Measurements from ENCODE around the gene SLC22A2.

Gene SLC22A2

GRCh38 chr6:160265869-160266476, 7.4 kb upstream of the SLC22A2 start:
- no peak for DNase-seq
- H3K9me3 ChIP-seq (ENCODE audit: insufficient read depth, low read length, severe bottlenecking) = no peaks in the 10 kb centered on the region
- no peak overlapping the region for H2AFZ ChIP-seq (ENCODE audit: low read depth, low read length)
- no peaks in the 10 kb centered on the region for H3K79me2 ChIP-seq (ENCODE audit: insufficient read depth, low read length)
- H3K4me2 ChIP-seq (ENCODE audit: insufficient read depth, low read length) = no peak overlapping the region
- H3K27ac ChIP-seq (ENCODE audit: low read length) = no peak overlapping the region
- H3K4me1 ChIP-seq (ENCODE audit: insufficient read depth, low read length) = no peaks in the 10 kb centered on the region
- peaks cover 4% of the 10 kb centered on the region for H3K27me3 ChIP-seq (ENCODE audit: insufficient read depth, low read length, poor library complexity)
- no peak; the same call in 2 of the 3 replicates for ATAC-seq (ENCODE audit: insufficient read depth, low read depth)
- H4K20me1 ChIP-seq (ENCODE audit: insufficient read depth, low read length) = no peaks in the 10 kb centered on the region
- H3K9ac ChIP-seq (ENCODE audit: low read depth, low read length) = no peak overlapping the region
- TF ChIP-seq EZH2 (IDR thresholded peaks at IDR 0.05; ENCODE audit: borderline replicate concordance, low read depth, low read length, severe bottlenecking) = no peak
- no peak for TF ChIP-seq CTCF (IDR thresholded peaks at IDR 0.05; ENCODE audit: borderline replicate concordance, extremely low read depth, low read length, poor library complexity, severe bottlenecking)
- no peaks in the 10 kb centered on the region for H3K36me3 ChIP-seq (ENCODE audit: insufficient read depth, low read length)
- H3K4me3 ChIP-seq (ENCODE audit: low read depth in 1 of 2, low read length in 2 of 2) = no peak overlapping the region

GRCh38 chr6:160264061-160264612, 5.5 kb upstream of the SLC22A2 start:
- TF ChIP-seq CTCF (IDR thresholded peaks at IDR 0.05; ENCODE audit: borderline replicate concordance, extremely low read depth, low read length, poor library complexity, severe bottlenecking) (no peak), EZH2 (IDR thresholded peaks at IDR 0.05; ENCODE audit: borderline replicate concordance, low read depth, low read length, severe bottlenecking) (no peak)
- no peak for ATAC-seq (ENCODE audit: insufficient read depth, low read depth)
- Histone ChIP-seq H4K20me1 (ENCODE audit: insufficient read depth, low read length) (no peaks in the 10 kb centered on the region), H3K9ac (ENCODE audit: low read depth, low read length) (no peak overlapping the region), H3K36me3 (ENCODE audit: insufficient read depth, low read length) (no peaks in the 10 kb centered on the region), H3K79me2 (ENCODE audit: insufficient read depth, low read length) (no peaks in the 10 kb centered on the region), H3K4me2 (ENCODE audit: insufficient read depth, low read length) (no peak overlapping the region), H3K27me3 (ENCODE audit: insufficient read depth, low read length, poor library complexity) (peaks cover 4% of the 10 kb centered on the region), H3K27ac (ENCODE audit: low read length) (no peak overlapping the region), H3K9me3 (ENCODE audit: insufficient read depth, low read length, severe bottlenecking) (no peaks in the 10 kb centered on the region), H3K4me3 (ENCODE audit: low read depth in 1 of 2, low read length in 2 of 2) (no peak overlapping the region), H3K4me1 (ENCODE audit: insufficient read depth, low read length) (no peaks in the 10 kb centered on the region), H2AFZ (ENCODE audit: low read depth, low read length) (no peak overlapping the region)
- no peak for DNase-seq

DNA sequence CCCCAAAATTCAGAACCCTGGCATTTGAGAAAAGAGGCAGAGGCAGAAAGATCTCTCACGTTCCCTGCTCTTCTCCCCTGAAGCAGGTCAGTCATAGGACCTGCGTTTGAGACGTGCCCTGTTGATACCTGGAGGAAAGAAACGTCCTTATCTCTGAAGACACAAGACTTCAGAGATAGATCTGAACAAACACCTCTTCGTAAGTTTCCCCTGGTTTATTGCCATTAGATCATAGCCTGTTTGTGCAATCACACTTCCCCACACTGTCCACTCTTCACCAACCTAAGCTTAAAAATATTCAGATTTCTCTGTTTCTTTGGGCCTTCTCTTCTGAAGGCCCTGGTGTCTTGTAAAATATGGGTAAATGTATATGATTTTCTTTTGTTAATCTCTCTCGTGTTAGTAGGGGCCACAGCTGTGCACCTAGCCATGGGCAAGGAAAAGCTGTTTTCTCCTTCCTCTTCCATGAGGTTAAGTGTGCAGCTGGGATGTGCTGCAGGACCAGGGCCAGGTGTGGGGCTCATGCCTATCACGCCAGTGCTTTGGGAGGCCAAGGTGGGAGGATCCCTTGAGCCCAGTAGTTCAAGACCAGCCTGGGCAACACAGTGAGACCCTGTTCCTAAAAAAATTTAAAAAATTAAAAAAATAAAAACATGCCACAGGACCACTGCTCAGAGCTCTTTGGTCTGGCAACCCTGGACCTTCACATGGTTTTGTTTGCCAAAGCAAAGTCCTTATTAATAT, 4.7 kb upstream of the SLC22A2 start:
- no peak overlapping the region for H3K9ac ChIP-seq (ENCODE audit: low read depth, low read length)
- H3K36me3 ChIP-seq (ENCODE audit: insufficient read depth, low read length) = no peaks in the 10 kb centered on the region
- H4K20me1 ChIP-seq (ENCODE audit: insufficient read depth, low read length) = no peaks in the 10 kb centered on the region
- no peaks in the 10 kb centered on the region for H3K4me1 ChIP-seq (ENCODE audit: insufficient read depth, low read length)
- no peaks in the 10 kb centered on the region for H3K79me2 ChIP-seq (ENCODE audit: insufficient read depth, low read length)
- H3K4me3 ChIP-seq (ENCODE audit: low read depth in 1 of 2, low read length in 2 of 2) = no peak overlapping the region
- no peak overlapping the region for H3K4me2 ChIP-seq (ENCODE audit: insufficient read depth, low read length)
- H3K27me3 ChIP-seq (ENCODE audit: insufficient read depth, low read length, poor library complexity) = peaks cover 4% of the 10 kb centered on the region
- DNase-seq (no peak), ATAC-seq (ENCODE audit: insufficient read depth, low read depth) (no peak)
- H3K9me3 ChIP-seq (ENCODE audit: insufficient read depth, low read length, severe bottlenecking) = no peaks in the 10 kb centered on the region
- TF ChIP-seq CTCF (IDR thresholded peaks at IDR 0.05; ENCODE audit: borderline replicate concordance, extremely low read depth, low read length, poor library complexity, severe bottlenecking) (no peak), EZH2 (IDR thresholded peaks at IDR 0.05; ENCODE audit: borderline replicate concordance, low read depth, low read length, severe bottlenecking) (no peak)
- H3K27ac ChIP-seq (ENCODE audit: low read length) = no peak overlapping the region
- no peak overlapping the region for H2AFZ ChIP-seq (ENCODE audit: low read depth, low read length)

Data from DND-41 (cell line).